Uterus (tissue), 4 donors: ENCODE results near the gene CR1. TPM values are rescaled to one million over a fixed set of nuclear protein-coding genes. Genes with fewer than 3 reads are reported as not detected.

Experiments
- DNase-seq, 2 donors: peaks; one replicate each; pipeline ENCODE4 v3.0.0-alpha.2; 2019 to 2020
- H3K27ac ChIP-seq, 2 donors: fragments of 200-600 bp; sonication (generic); 1 replicate in 1 of 2; 2 replicates in 1 of 2; pipeline ENCODE4 v1.5.1; 2016 to 2018
- H3K27me3 ChIP-seq, 2 donors: fragments of 200-600 bp; sonication (generic); one replicate each; pipeline ENCODE4 v1.5.1; 2018 to 2019; ENCODE audit warnings: control low read depth in 1 of 2
- H3K36me3 ChIP-seq, 2 donors: fragments of 200-600 bp; sonication (generic); one replicate each; pipeline ENCODE4 v1.5.1; 2019; ENCODE audit warnings: control low read depth in 1 of 2
- H3K4me1 ChIP-seq, 2 donors: fragments of 200-600 bp; sonication (generic); one replicate each; pipeline ENCODE4 v1.5.1; 2018 to 2019; ENCODE audit warnings: control low read depth in 1 of 2
- H3K4me3 ChIP-seq, 2 donors: fragments of 200-600 bp; sonication (generic); 1 replicate in 1 of 2; 2 replicates in 1 of 2; pipeline ENCODE4 v1.5.1; 2018 to 2019; ENCODE audit warnings: mild to moderate bottlenecking in 1 of 2
- H3K9me3 ChIP-seq, 2 donors: fragments of 200-600 bp; sonication (generic); one replicate each; pipeline ENCODE4 v1.5.1; 2019; ENCODE audit warnings: control low read depth in 1 of 2
- POLR2A ChIP-seq, 2 donors: fragments of 450-650 bp; IDR thresholded peaks; one replicate each; pipeline ENCODE4 v1.6.1; 2016; ENCODE audit warnings: antibody characterized with exemption in 2 of 2, mild to moderate bottlenecking in 1 of 2, moderate library complexity in 1 of 2
- intact Hi-C: fragments of 100-400 bp; cut with DNase I; formaldehyde crosslinking; loops from one replicate; pipeline ENCODE4 v1.15.1; 2023; ENCODE audit warnings: low total_unique reads
- total RNA-seq, 4 donors: library from RNA; depleted of rRNA in 3 of 4; stranded (reverse); fragments of >200 nt in 3 of 4; gene quantifications; one replicate each; pipeline versions ENCODE4 v1.1.0 to v1.2.4, GENCODE V29; 2014 to 2023
- TF ChIP-seq, protein P1 (sequence below), 4 experiments: fragments of 200-600 bp in 2 of 4; fragments of 450-650 bp in 2 of 4; sonication (generic) in 2 of 4; IDR thresholded peaks; one replicate each; pipeline ENCODE4 v1.5.1; 2016 to 2019; ENCODE audit warnings: antibody characterized with exemption in 4 of 4, mild to moderate bottlenecking in 2 of 4, moderate library complexity in 1 of 4
- donor health status: DM: yes; HTN: yes; CAD: no.

The CR1 gene
- total RNA-seq, 4 donors from 2014 or later, result 1.8 to 3.7 (median 2.5) TPM

DNA sequence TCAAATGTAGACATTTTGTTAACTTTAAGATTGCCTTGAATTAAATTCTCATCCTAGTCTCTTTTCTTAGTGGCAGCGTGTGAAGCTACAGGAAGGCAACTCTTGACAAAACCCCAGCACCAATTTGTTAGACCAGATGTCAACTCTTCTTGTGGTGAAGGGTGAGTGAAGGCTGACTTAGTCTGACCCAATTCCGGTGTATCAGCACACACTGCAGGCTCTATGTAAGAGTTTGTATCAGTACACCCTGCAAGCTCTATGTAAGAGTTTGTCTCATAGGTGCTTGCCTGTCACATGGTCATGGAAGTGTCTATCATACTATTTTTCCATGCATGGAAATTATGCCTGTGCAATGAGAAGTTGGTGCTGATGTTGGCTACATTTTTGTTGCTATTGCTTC, 25.0 kb upstream of the CR1 start:
- TF ChIP-seq, protein P1, sequence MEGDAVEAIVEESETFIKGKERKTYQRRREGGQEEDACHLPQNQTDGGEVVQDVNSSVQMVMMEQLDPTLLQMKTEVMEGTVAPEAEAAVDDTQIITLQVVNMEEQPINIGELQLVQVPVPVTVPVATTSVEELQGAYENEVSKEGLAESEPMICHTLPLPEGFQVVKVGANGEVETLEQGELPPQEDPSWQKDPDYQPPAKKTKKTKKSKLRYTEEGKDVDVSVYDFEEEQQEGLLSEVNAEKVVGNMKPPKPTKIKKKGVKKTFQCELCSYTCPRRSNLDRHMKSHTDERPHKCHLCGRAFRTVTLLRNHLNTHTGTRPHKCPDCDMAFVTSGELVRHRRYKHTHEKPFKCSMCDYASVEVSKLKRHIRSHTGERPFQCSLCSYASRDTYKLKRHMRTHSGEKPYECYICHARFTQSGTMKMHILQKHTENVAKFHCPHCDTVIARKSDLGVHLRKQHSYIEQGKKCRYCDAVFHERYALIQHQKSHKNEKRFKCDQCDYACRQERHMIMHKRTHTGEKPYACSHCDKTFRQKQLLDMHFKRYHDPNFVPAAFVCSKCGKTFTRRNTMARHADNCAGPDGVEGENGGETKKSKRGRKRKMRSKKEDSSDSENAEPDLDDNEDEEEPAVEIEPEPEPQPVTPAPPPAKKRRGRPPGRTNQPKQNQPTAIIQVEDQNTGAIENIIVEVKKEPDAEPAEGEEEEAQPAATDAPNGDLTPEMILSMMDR (IDR thresholded peaks at IDR 0.05), result no peak
- no peak for TF ChIP-seq POLR2A (IDR thresholded peaks at IDR 0.05)
- intact Hi-C loops, result no loop called here
- H3K4me1 ChIP-seq, result no peaks in the 10 kb centered on the region
- H3K27ac ChIP-seq, result no peak overlapping the region
- H3K9me3 ChIP-seq, result no peaks in the 10 kb centered on the region
- no peak overlapping the region for H3K4me3 ChIP-seq
- no peaks in the 10 kb centered on the region for H3K27me3 ChIP-seq
- no peak for DNase-seq
- H3K36me3 ChIP-seq, result no peaks in the 10 kb centered on the region

DNA sequence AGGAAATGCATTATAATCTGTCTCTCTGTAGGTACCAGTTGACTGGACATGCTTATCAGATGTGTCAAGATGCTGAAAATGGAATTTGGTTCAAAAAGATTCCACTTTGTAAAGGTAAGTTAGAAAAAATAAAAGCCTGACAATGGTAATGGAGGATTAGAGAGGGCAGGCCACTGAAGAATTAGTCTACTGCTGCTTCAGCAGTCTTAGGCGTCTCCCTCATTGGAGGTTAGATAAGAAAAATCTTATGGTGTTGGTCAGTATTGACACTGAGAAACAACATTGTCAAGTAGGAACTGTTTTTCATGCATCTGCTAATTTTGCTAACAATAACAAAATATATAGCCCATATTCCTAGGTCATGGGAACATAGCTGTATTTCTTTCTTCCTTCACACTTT, 21.7 kb upstream of the CR1 start:
- TF ChIP-seq, protein P1 (IDR thresholded peaks at IDR 0.05), result no peak
- no peak for TF ChIP-seq POLR2A (IDR thresholded peaks at IDR 0.05)
- no peak for DNase-seq
- Histone ChIP-seq H3K4me3 (no peak overlapping the region), H3K27ac (no peak overlapping the region), H3K4me1 (no peaks in the 10 kb centered on the region), H3K36me3 (no peaks in the 10 kb centered on the region), H3K9me3 (no peaks in the 10 kb centered on the region), H3K27me3 (no peaks in the 10 kb centered on the region)
- intact Hi-C loops, result no loop called here

DNA sequence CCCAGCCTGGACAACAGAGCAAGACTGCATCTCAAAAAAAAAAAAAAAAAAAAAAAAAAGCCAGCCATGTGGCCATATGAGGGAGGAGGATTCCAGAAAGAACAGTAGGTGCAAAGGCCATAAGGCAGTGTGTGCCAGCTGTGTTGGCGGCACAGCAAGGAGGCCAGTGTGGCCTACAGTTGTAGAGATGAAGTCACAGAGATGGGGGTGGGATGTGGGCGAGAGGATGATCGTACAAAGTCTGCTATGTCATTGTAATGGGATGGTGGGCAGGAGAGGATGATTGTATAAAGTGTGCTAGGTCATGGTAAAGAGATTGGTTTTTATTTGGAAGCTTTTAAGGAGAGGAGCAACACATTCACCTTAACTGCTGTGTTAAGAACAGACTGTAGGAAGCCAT, 9.8 kb upstream of the CR1 start:
- Histone ChIP-seq H3K36me3 (no peaks in the 10 kb centered on the region), H3K4me1 (no peaks in the 10 kb centered on the region), H3K27ac (no peak overlapping the region), H3K4me3 (no peak overlapping the region), H3K9me3 (no peaks in the 10 kb centered on the region), H3K27me3 (no peaks in the 10 kb centered on the region)
- no peak for DNase-seq
- intact Hi-C loops, result no loop called here
- TF ChIP-seq, protein P1 (IDR thresholded peaks at IDR 0.05), result no peak
- TF ChIP-seq POLR2A (IDR thresholded peaks at IDR 0.05), result no peak

DNA sequence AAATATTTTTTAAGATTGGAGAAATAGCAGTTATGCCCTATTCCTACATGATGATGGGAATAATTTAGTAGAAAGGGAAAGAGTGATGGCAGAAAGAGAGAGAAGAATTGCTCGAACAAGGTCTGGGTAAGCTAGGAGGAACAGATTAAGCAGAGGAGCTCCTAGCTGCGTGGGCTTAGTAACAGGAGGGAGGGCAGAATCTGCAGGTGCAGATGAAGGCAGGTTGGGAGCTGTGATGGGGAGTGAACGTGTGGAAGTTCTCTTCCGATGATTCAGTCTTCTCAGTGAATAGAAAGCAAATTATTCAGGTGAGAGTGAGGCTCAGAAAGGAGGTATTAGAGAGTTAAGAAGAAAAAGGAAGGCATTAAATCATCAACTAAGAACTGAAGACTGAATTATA, 8.3 kb upstream of the CR1 start:
- no peak overlapping the region for H3K4me3 ChIP-seq
- H3K27ac ChIP-seq, result no peak overlapping the region
- H3K9me3 ChIP-seq, result no peaks in the 10 kb centered on the region
- intact Hi-C loops, result no loop called here
- TF ChIP-seq, protein P1 (IDR thresholded peaks at IDR 0.05), result no peak
- no peak for TF ChIP-seq POLR2A (IDR thresholded peaks at IDR 0.05)
- DNase-seq, result no peak
- H3K4me1 ChIP-seq, result no peaks in the 10 kb centered on the region
- no peaks in the 10 kb centered on the region for H3K36me3 ChIP-seq
- H3K27me3 ChIP-seq, result no peaks in the 10 kb centered on the region

DNA sequence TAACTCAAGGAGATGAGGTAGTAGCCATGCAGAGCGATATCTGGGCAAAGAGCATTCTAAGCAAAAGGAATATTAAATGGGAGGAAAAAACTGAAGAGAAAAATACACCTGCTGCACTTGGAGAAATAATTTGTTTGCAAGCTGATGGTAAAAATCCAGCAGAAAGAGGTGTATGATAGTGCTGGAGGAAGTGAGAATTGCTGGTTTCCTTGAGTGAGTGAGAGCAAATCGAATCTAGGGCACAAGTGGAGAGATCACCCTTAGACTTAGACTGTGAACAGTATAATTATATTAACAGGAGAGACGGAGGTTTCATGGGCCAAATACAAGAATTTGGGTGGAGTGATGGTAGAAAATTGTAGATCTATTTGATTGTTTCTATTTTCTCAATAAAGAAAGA, 2.7 kb upstream of the CR1 start:
- no peak overlapping the region for H3K4me3 ChIP-seq
- DNase-seq, result no peak
- intact Hi-C loops, result no loop called here
- H3K36me3 ChIP-seq, result no peaks in the 10 kb centered on the region
- no peaks in the 10 kb centered on the region for H3K4me1 ChIP-seq
- H3K9me3 ChIP-seq, result no peaks in the 10 kb centered on the region
- H3K27me3 ChIP-seq, result no peaks in the 10 kb centered on the region
- no peak for TF ChIP-seq POLR2A (IDR thresholded peaks at IDR 0.05)
- TF ChIP-seq, protein P1 (IDR thresholded peaks at IDR 0.05), result no peak
- no peak overlapping the region for H3K27ac ChIP-seq
